Esophagus muscularis mucosa (tissue), 3 donors: ENCODE measurements around the gene LAPTM4A.

Source experiments
- POLR2A ChIP-seq: fragments of 450-650 bp; IDR thresholded peaks from one replicate; pipeline ENCODE4 v1.6.1; 2017; ENCODE audit warnings: antibody characterized with exemption, moderate library complexity, mild to moderate bottlenecking, low read depth
- POLR2AphosphoS5 ChIP-seq, 2 donors: sonication (generic); formaldehyde crosslinking; IDR thresholded peaks; one replicate each; pipeline ENCODE4 v1.6.1; 2017; ENCODE audit warnings: antibody characterized with exemption in 2 of 2
- TF ChIP-seq, protein P1 (sequence below), 3 experiments: fragments of 200-600 bp in 2 of 3; fragments of 450-650 bp in 1 of 3; sonication (generic) in 2 of 3; IDR thresholded peaks; one replicate each; pipeline ENCODE4 v1.5.1; 2017 to 2019; ENCODE audit warnings: antibody characterized with exemption in 3 of 3, mild to moderate bottlenecking in 2 of 3, moderate library complexity in 1 of 3

DNA sequence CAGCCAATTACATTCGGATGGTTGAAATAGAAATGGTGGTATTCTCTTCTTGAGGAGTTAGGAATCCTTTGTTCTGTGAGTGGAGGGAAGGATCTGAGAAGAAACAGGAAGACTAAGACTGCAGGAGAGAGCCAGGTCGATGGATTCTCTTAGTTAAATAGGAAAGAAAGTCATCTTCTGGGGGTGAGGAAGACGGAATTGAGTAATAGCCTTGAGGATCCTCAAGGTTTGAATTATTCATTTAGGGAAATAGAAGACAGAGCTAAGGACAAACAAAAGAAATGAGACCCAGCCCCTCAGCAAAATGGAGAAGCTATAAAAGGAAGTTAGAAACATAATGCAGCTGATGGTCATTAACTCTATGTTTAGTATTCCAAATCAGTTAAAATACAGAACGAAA is 1.8 kb downstream of the LAPTM4A start:
- TF ChIP-seq, protein P1, sequence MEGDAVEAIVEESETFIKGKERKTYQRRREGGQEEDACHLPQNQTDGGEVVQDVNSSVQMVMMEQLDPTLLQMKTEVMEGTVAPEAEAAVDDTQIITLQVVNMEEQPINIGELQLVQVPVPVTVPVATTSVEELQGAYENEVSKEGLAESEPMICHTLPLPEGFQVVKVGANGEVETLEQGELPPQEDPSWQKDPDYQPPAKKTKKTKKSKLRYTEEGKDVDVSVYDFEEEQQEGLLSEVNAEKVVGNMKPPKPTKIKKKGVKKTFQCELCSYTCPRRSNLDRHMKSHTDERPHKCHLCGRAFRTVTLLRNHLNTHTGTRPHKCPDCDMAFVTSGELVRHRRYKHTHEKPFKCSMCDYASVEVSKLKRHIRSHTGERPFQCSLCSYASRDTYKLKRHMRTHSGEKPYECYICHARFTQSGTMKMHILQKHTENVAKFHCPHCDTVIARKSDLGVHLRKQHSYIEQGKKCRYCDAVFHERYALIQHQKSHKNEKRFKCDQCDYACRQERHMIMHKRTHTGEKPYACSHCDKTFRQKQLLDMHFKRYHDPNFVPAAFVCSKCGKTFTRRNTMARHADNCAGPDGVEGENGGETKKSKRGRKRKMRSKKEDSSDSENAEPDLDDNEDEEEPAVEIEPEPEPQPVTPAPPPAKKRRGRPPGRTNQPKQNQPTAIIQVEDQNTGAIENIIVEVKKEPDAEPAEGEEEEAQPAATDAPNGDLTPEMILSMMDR (IDR thresholded peaks at IDR 0.05): no peak
- TF ChIP-seq POLR2A: no peak
- TF ChIP-seq POLR2AphosphoS5 (IDR thresholded peaks at IDR 0.05): no peak
